Trophoblast cell (in vitro differentiated cells and primary cell): ENCODE results near the gene NXF1.
"Not testable (repeated sequence)": the region's sequence is repeated elsewhere in the genome, so short reads cannot be mapped to it uniquely, and the experiment has no call there.

Experiments
- DNase-seq, 2 donors: peaks; one replicate each; pipeline ENCODE4 v3.0.0-alpha.2; 2016
- H2AFZ ChIP-seq: 2 replicates; pipeline ENCODE4 v1.6.1; 2013; ENCODE audit warnings: low read length, moderate library complexity, mild to moderate bottlenecking; ENCODE audit not compliant: insufficient read depth, poor library complexity
- H2AK5ac ChIP-seq: 2 replicates; pipeline ENCODE4 v1.6.1; 2013; ENCODE audit warnings: mild to moderate bottlenecking, low read length
- H2BK120ac ChIP-seq: 2 replicates; pipeline ENCODE4 v1.6.1; 2013; ENCODE audit warnings: low read length, mild to moderate bottlenecking, moderate library complexity; ENCODE audit not compliant: insufficient read depth, poor library complexity
- H2BK12ac ChIP-seq: 2 replicates; pipeline ENCODE4 v1.6.1; 2013; ENCODE audit warnings: mild to moderate bottlenecking, low read length, moderate library complexity
- H2BK5ac ChIP-seq: 2 replicates; pipeline ENCODE4 v1.6.1; 2013; ENCODE audit warnings: low read length, low read depth, moderate library complexity, mild to moderate bottlenecking; ENCODE audit not compliant: poor library complexity
- H3K14ac ChIP-seq: 2 replicates; pipeline ENCODE4 v1.6.1; 2013; ENCODE audit warnings: mild to moderate bottlenecking, low read length
- H3K18ac ChIP-seq: 2 replicates; pipeline ENCODE4 v1.6.1; 2013; ENCODE audit warnings: mild to moderate bottlenecking, low read length
- H3K23ac ChIP-seq: 2 replicates; pipeline ENCODE4 v1.6.1; 2013; ENCODE audit warnings: low read length
- H3K27ac ChIP-seq: 2 replicates; pipeline ENCODE4 v1.5.1; 2013; ENCODE audit warnings: low read depth, mild to moderate bottlenecking, inconsistent platforms, low read length, moderate library complexity
- H3K27me3 ChIP-seq: 2 replicates; pipeline ENCODE4 v1.6.1; 2013; ENCODE audit warnings: inconsistent platforms, mild to moderate bottlenecking, low read length, moderate library complexity; ENCODE audit not compliant: insufficient read depth
- H3K36me3 ChIP-seq, 2 experiments: 1 replicate in 1 of 2; 2 replicates in 1 of 2; pipeline ENCODE4 v1.6.1; 2013; ENCODE audit warnings: low read length in 2 of 2, mild to moderate bottlenecking in 2 of 2, moderate library complexity in 1 of 2; ENCODE audit not compliant: insufficient read depth in 2 of 2, control insufficient read depth in 1 of 2
- H3K4ac ChIP-seq: 2 replicates; pipeline ENCODE4 v1.6.1; 2013; ENCODE audit warnings: low read depth, mild to moderate bottlenecking, low read length, moderate library complexity
- H3K4me1 ChIP-seq, 2 experiments: 1 replicate in 1 of 2; 2 replicates in 1 of 2; pipeline ENCODE4 v1.6.1; 2013; ENCODE audit warnings: low read length in 2 of 2, mild to moderate bottlenecking in 2 of 2, moderate library complexity in 1 of 2; ENCODE audit not compliant: insufficient read depth in 2 of 2, control insufficient read depth in 1 of 2
- H3K4me2 ChIP-seq: 2 replicates; pipeline ENCODE4 v1.6.1; 2013; ENCODE audit warnings: inconsistent platforms, mild to moderate bottlenecking, low read length, moderate library complexity
- H3K4me3 ChIP-seq: 2 replicates; pipeline ENCODE4 v1.5.1; 2013; ENCODE audit warnings: mild to moderate bottlenecking, low read depth, low read length, inconsistent platforms
- H3K79me1 ChIP-seq: one replicate; pipeline ENCODE4 v1.6.1; 2013; ENCODE audit warnings: low read length
- H3K79me2 ChIP-seq: 2 replicates; pipeline ENCODE4 v1.6.1; 2013; ENCODE audit warnings: low read length, mild to moderate bottlenecking; ENCODE audit not compliant: control insufficient read depth, insufficient read depth, poor library complexity
- H3K9ac ChIP-seq: 2 replicates; pipeline ENCODE4 v1.6.1; 2013; ENCODE audit warnings: mild to moderate bottlenecking, low read length
- H3K9me3 ChIP-seq: 2 replicates; pipeline ENCODE4 v1.6.1; 2013; ENCODE audit warnings: low read depth, mild to moderate bottlenecking, control low read depth, inconsistent platforms, low read length; ENCODE audit not compliant: insufficient read depth
- H4K12ac ChIP-seq: 2 replicates; pipeline ENCODE4 v1.6.1; 2013; ENCODE audit warnings: low read depth, mild to moderate bottlenecking, low read length, moderate library complexity
- H4K8ac ChIP-seq: 2 replicates; pipeline ENCODE4 v1.6.1; 2013; ENCODE audit warnings: low read depth, mild to moderate bottlenecking, low read length, moderate library complexity
- H4K91ac ChIP-seq: one replicate; pipeline ENCODE4 v1.6.1; 2013; ENCODE audit warnings: low read depth, mild to moderate bottlenecking, low read length, moderate library complexity
- WGBS: extraction: QIAGEN DNeasy Blood & Tissue Kit; methylation state at CpG from one replicate; pipeline ENCODE4 v1.1.7; 2013; ENCODE audit warnings: missing lambda C conversion rate; ENCODE audit not compliant: insufficient read length, insufficient coverage; ENCODE audit errors: extremely low coverage; 5-methylcytosine and 5-hydroxymethylcytosine counted together

Gene NXF1

DNA sequence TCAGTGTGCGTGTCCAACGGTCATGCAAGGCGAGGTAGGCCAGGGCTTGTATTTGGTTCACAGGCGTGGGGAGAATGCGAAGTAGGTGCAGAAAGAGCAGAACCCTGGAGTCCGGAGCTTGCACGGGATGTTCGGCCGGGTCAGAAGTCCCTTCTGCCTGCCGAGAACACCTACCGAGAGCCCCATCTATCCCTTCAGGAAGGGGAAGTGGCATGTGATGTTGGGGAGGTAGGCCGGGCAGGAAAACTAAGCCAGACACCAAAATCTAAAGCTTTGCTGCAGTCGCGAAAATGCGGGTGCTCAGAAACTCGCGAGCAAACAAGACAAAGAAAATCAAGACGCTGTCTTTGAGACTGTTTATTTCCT lies 34.5 kb downstream of the NXF1 start:
- H2BK12ac ChIP-seq: no peak overlapping the region
- H3K4me2 ChIP-seq: peak overlapping the region; percentile 63
- no CpG with 5 or more reads among the region's 18 CpGs for WGBS
- peaks cover 11% of the 10 kb centered on the region for H3K79me1 ChIP-seq
- peak overlapping the region; percentile 80 for H2AFZ ChIP-seq
- peak overlapping the region; percentile 67 for H3K18ac ChIP-seq
- H4K12ac ChIP-seq: peak overlapping the region; percentile 95
- DNase-seq: no peak
- H2AK5ac ChIP-seq: peak overlapping the region; percentile 49
- H3K9ac ChIP-seq: peak overlapping the region; percentile 6
- H4K91ac ChIP-seq: peak overlapping the region; percentile 63
- H3K4me3 ChIP-seq: peak overlapping the region; percentile 25
- H3K36me3 ChIP-seq: peaks cover 13 to 22% of the 10 kb centered on the region in 2 experiments
- no peaks in the 10 kb centered on the region for H3K9me3 ChIP-seq
- no peaks in the 10 kb centered on the region for H3K27me3 ChIP-seq
- H3K23ac ChIP-seq: no peak overlapping the region
- H3K4ac ChIP-seq: peak overlapping the region; percentile 43
- H3K79me2 ChIP-seq: no peaks in the 10 kb centered on the region
- H3K4me1 ChIP-seq: peaks cover 3 to 6% of the 10 kb centered on the region in 2 experiments
- H3K14ac ChIP-seq: peak overlapping the region; percentile 66
- peak overlapping the region; percentile 54 for H2BK5ac ChIP-seq
- H3K27ac ChIP-seq: peak overlapping the region; percentile 41
- peak overlapping the region; percentile 95 for H4K8ac ChIP-seq
- peak overlapping the region; percentile 25 for H2BK120ac ChIP-seq

DNA sequence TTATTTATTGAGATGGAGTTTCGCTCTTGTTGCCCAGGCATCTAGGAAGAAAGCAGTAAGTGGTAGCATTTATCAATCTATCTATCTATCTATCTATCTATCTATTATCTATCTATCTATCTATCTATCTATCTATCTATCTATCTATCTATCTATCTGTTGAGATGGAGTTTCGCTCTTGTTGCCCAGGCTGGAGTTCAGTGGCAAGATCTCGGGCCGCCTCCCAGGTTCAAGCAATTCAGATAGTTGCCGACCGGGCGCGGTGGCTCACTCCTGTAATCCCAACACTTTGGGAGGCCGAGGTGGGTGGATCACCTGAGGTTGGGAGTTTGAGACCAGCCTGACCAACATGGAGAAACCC lies 44.4 kb downstream of the NXF1 start:
- Histone ChIP-seq H4K91ac (peak overlapping the region; percentile 45), H4K8ac (peak overlapping the region; percentile 39)
- H3K14ac ChIP-seq, H2BK120ac ChIP-seq, H3K79me2 ChIP-seq, H2AFZ ChIP-seq, H3K27ac ChIP-seq, H2AK5ac ChIP-seq, H3K18ac ChIP-seq, H3K4ac ChIP-seq, H3K4me3 ChIP-seq, H3K27me3 ChIP-seq, H3K9me3 ChIP-seq, H3K79me1 ChIP-seq, H4K12ac ChIP-seq, H3K4me1 ChIP-seq, H2BK5ac ChIP-seq, H2BK12ac ChIP-seq, H3K23ac ChIP-seq, H3K4me2 ChIP-seq, H3K36me3 ChIP-seq, H3K9ac ChIP-seq: not testable (repeated sequence)
- peak in 1 of 2 donors; percentile 27 for DNase-seq
- WGBS: no CpG with 5 or more reads among the region's 9 CpGs

DNA sequence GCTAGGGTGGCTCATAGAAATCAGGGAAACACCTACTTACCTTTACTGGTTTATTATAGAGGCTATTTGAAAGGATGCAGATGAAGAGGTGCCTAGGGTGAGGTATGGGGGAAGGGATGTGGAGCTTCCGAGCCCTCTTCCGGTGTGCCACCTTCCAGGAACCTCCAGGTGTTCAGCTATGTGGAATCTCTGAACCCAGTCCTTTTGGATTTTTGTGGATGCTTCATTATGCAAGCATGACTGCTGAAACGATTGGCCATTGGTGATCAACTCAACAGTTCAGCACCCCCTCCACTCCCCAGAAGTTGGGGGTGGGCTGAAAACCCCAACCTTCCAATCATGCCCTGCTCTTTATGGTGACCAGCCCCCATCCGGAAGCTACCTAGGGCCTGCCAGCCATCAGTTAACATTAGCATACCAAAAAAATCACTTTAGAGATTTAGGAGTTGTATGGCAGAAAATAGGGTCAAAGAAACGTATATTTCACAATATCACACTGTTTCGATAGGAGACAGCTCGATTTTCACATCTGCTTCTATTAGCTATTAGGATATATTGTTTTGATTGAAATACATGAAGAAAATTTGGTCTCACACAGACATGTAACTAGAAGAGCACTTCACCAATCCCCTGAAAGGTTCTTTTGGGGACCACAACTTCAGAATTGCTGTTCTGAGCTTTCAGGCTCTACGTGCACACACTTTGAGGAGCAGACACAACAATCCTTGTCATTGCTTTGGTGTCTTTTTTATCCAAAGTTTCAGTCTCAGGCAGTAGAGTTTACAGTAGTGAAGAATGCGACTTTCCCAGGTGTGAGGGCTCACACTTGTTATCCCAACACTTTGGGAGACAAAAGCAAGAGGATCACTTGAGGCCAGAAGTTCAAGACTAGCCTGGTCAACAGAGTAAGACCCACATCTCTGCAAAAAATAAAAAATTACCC lies 47.1 kb downstream of the NXF1 start:
- H2BK120ac ChIP-seq: no peak overlapping the region
- no CpG with 5 or more reads among the region's 9 CpGs for WGBS
- H3K79me1 ChIP-seq: peaks cover 16% of the 10 kb centered on the region
- H3K9ac ChIP-seq: no peak overlapping the region
- H3K9me3 ChIP-seq: no peaks in the 10 kb centered on the region
- H4K91ac ChIP-seq: no peak overlapping the region
- H3K4me3 ChIP-seq: no peak overlapping the region
- no peak overlapping the region for H3K27ac ChIP-seq
- H2BK12ac ChIP-seq: no peak overlapping the region
- H3K14ac ChIP-seq: no peak overlapping the region
- H3K18ac ChIP-seq: no peak overlapping the region
- H4K8ac ChIP-seq: peak overlapping the region; percentile 43
- peaks cover 12% of the 10 kb centered on the region for H3K79me2 ChIP-seq
- no peaks in the 10 kb centered on the region for H3K36me3 ChIP-seq
- no peak overlapping the region for H2AFZ ChIP-seq
- H3K27me3 ChIP-seq: no peaks in the 10 kb centered on the region
- DNase-seq: no peak
- no peak overlapping the region for H3K4ac ChIP-seq
- peak overlapping the region; percentile 1 for H3K4me2 ChIP-seq
- no peak overlapping the region for H2AK5ac ChIP-seq
- H3K4me1 ChIP-seq: peaks cover 11 to 17% of the 10 kb centered on the region in 2 experiments
- H3K23ac ChIP-seq: no peak overlapping the region
- no peak overlapping the region for H2BK5ac ChIP-seq
- H4K12ac ChIP-seq: no peak overlapping the region

DNA sequence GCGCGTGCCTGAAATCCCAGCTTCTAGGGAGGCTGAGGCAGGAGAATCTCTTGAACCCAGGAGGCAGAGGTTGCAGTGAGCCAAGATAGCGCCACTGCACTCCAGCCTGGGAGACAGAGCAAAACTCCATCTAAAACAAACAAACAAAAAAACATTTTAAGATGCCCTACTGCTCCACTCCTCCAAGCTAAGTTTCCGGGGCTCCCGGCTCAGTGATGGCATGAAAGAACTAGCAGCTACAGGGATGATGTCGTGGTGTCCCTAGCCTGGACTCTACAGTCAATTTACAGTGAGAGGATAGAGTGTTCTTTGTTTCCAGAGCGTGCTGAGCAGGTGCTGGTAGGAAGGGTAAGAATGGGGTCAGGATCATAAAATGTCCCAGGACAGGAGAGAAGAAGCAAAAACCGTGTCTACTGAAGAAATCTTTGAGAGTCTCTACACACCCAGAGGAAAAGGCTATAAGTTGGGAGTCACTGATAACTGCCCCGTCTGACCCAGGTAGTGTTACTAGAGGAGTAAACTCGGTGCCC lies 50.1 kb downstream of the NXF1 start:
- DNase-seq: no peak
- Histone ChIP-seq H3K79me2 (peaks cover 5% of the 10 kb centered on the region), H3K27me3 (no peaks in the 10 kb centered on the region), H2AFZ (no peak overlapping the region), H3K14ac (no peak overlapping the region), H3K4me2 (no peak overlapping the region), H4K8ac (no peak overlapping the region), H3K23ac (no peak overlapping the region), H2BK120ac (no peak overlapping the region), H3K27ac (no peak overlapping the region), H2BK12ac (no peak overlapping the region), H2AK5ac (no peak overlapping the region), H3K4me3 (no peak overlapping the region), H2BK5ac (no peak overlapping the region), H3K4me1 (peaks cover 12 to 18% of the 10 kb centered on the region in 2 experiments), H4K91ac (no peak overlapping the region), H3K36me3 (peaks cover 0 to 2% of the 10 kb centered on the region in 2 experiments), H3K9me3 (no peaks in the 10 kb centered on the region), H3K79me1 (peaks cover 11% of the 10 kb centered on the region), H3K18ac (no peak overlapping the region), H3K4ac (no peak overlapping the region), H3K9ac (no peak overlapping the region), H4K12ac (no peak overlapping the region)
- WGBS: no CpG with 5 or more reads among the region's 10 CpGs
